HCT116 (cell line): Measurements from ENCODE around the gene MBD3L1. TPM values are rescaled to one million over a fixed set of nuclear protein-coding genes. Genes with fewer than 3 reads are reported as not detected.

ENCODE experiments used
- ATAC-seq: fragments of 200-7000 bp; cut with Tn5 transposase; 2 replicates; pipeline ENCODE4 v1.9.1; 2020; ENCODE audit warnings: mild to moderate bottlenecking, moderate library complexity
- BruUV-seq: library from RNA; stranded (reverse); fragments of 400-500 nt; replicated peaks from 2 replicates; lab custom pipeline; 2021; lab: Mats Ljungman, UMichigan
- CTCF ChIA-PET: fragments of 300-600 bp; sonication (Branson Sonifier 250); formaldehyde crosslinking; loops from one replicate; lab custom pipeline; 2021; ENCODE audit warnings: antibody characterized with exemption; lab: Charles Lee
- POLR2A ChIA-PET: fragments of 300-600, 350-600 bp; sonication (Branson Sonifier 250); formaldehyde crosslinking; loops from one replicate; lab custom pipeline; 2021; ENCODE audit warnings: antibody characterized with exemption; lab: Charles Lee
- RAD21 ChIA-PET, 2 experiments: fragments of 300-600 bp; sonication (Branson Sonifier 250); formaldehyde crosslinking; loops; one replicate each; lab custom pipeline; 2023; ENCODE audit warnings: low total read pairs in 2 of 2; ENCODE audit not compliant: uncharacterized antibody in 2 of 2, unreplicated experiment in 2 of 2, low non-redundant PET in 1 of 2; lab: Charles Lee
- DNase-seq: peaks from one replicate; pipeline ENCODE4 v3.0.0-alpha.2; 2010; ENCODE audit warnings: low read depth, low spot score
- H2AFZ ChIP-seq: fragments of 200-600 bp; shearing (Covaris generic), sonication (generic); 2 replicates; pipeline ENCODE4 v1.6.1; 2017; ENCODE audit warnings: low read depth, mixed run types, mixed read lengths, antibody characterized with exemption, low read length; ENCODE audit not compliant: poor library complexity, severe bottlenecking
- H3K27ac ChIP-seq: 2 replicates; pipeline ENCODE4 v1.5.1; 2012; ENCODE audit warnings: low read depth, low read length
- H3K27me3 ChIP-seq: fragments of 200-600 bp; sonication (generic); 2 replicates; pipeline ENCODE4 v1.6.1; 2016; ENCODE audit warnings: mixed run types, low read length, mixed read lengths; ENCODE audit not compliant: insufficient read depth
- H3K36me3 ChIP-seq, 2 experiments: fragments of 200-500 bp in 1 of 2; fragments of 200-600 bp in 1 of 2; sonication (Bioruptor generic) in 1 of 2; sonication (generic) in 1 of 2; 2 replicates each; pipeline versions ENCODE4 v1.5.1 to v1.6.1; 2014 to 2016; ENCODE audit warnings: low read length in 2 of 2, inconsistent platforms in 1 of 2, mixed read lengths in 1 of 2, mixed run types in 1 of 2; ENCODE audit not compliant: insufficient read depth in 2 of 2, control insufficient read depth in 1 of 2
- H3K4me1 ChIP-seq, 2 experiments: fragments of 200-600 bp in 1 of 2; sonication (generic) in 1 of 2; 2 replicates each; pipeline versions ENCODE4 v1.5.1 to v1.6.1; 2012 to 2017; ENCODE audit warnings: low read length in 2 of 2, inconsistent platforms in 1 of 2, mild to moderate bottlenecking in 1 of 2, mixed read lengths in 1 of 2, mixed run types in 1 of 2, moderate library complexity in 1 of 2; ENCODE audit not compliant: insufficient read depth in 2 of 2, control insufficient read depth in 1 of 2
- H3K4me2 ChIP-seq: fragments of 200-600 bp; sonication (generic); 2 replicates; pipeline ENCODE4 v1.6.1; 2017; ENCODE audit warnings: mixed run types, low read length, mixed read lengths
- H3K4me3 ChIP-seq, 2 experiments: fragments of 200-600 bp in 1 of 2; sonication (generic) in 1 of 2; replicated peaks in 1 of 2; 2 replicates each; pipeline ENCODE4 v1.5.1; 2011 to 2016; ENCODE audit warnings: low read length in 2 of 2, control low read depth in 1 of 2, low read depth in 1 of 2, mild to moderate bottlenecking in 1 of 2, mixed read lengths in 1 of 2, mixed run types in 1 of 2
- H3K79me2 ChIP-seq: fragments of 200-600 bp; sonication (generic); 2 replicates; pipeline ENCODE4 v1.6.1; 2017; ENCODE audit warnings: mild to moderate bottlenecking, mixed run types, low read length, moderate library complexity, mixed read lengths; ENCODE audit not compliant: insufficient read depth
- H3K9ac ChIP-seq: fragments of 200-600 bp; sonication (generic); 2 replicates; pipeline ENCODE4 v1.6.1; 2016; ENCODE audit warnings: low read length, mixed read lengths
- H3K9me2 ChIP-seq: fragments of 200-600 bp; sonication (generic), shearing (Covaris generic); 2 replicates; pipeline ENCODE4 v1.6.1; 2017; ENCODE audit warnings: mixed run types, mild to moderate bottlenecking, moderate library complexity; ENCODE audit not compliant: insufficient read depth
- H3K9me3 ChIP-seq, 2 experiments: fragments of 200-500 bp in 1 of 2; fragments of 200-600 bp in 1 of 2; sonication (Bioruptor generic) in 1 of 2; sonication (generic) in 1 of 2; 2 replicates each; pipeline ENCODE4 v1.6.1; 2014 to 2017; ENCODE audit warnings: low read length in 2 of 2, mixed read lengths in 2 of 2, inconsistent platforms in 1 of 2, low read depth in 1 of 2, mild to moderate bottlenecking in 1 of 2, mixed run types in 1 of 2, moderate library complexity in 1 of 2; ENCODE audit not compliant: control insufficient read depth in 1 of 2, insufficient read depth in 1 of 2
- H4K20me1 ChIP-seq: fragments of 200-600 bp; sonication (generic), shearing (Covaris generic); 2 replicates; pipeline ENCODE4 v1.6.1; 2017; ENCODE audit warnings: mixed run types, mild to moderate bottlenecking, moderate library complexity; ENCODE audit not compliant: insufficient read depth
- CEBPB ChIP-seq: IDR thresholded peaks from 2 replicates; pipeline ENCODE4 v1.6.1; 2012; ENCODE audit warnings: low read depth
- ELF1 ChIP-seq: IDR thresholded peaks from 2 replicates; pipeline ENCODE4 v1.6.1; 2012; ENCODE audit warnings: low read depth, borderline replicate concordance
- EZH2 ChIP-seq: fragments of 200-600 bp; sonication (generic); IDR thresholded peaks from 2 replicates; pipeline ENCODE4 v1.6.1; 2017; ENCODE audit warnings: antibody characterized with exemption, mixed run types
- EZH2phosphoT487 ChIP-seq: fragments of 200-600 bp; IDR thresholded peaks from 2 replicates; pipeline ENCODE4 v1.6.1; 2018; ENCODE audit warnings: antibody characterized with exemption, borderline replicate concordance
- FOSL1 ChIP-seq: IDR thresholded peaks from 2 replicates; pipeline ENCODE4 v1.6.1; 2012; ENCODE audit warnings: low read depth
- JUND ChIP-seq: IDR thresholded peaks from 2 replicates; pipeline ENCODE4 v1.6.1; 2012
- POLR2A ChIP-seq: IDR thresholded peaks from 2 replicates; pipeline ENCODE4 v1.7.0; 2011; ENCODE audit warnings: borderline replicate concordance; ENCODE audit not compliant: insufficient read depth, insufficient read length; ENCODE audit errors: extremely low read depth
- RAD21 ChIP-seq: IDR thresholded peaks from 2 replicates; pipeline ENCODE4 v1.6.1; 2012; ENCODE audit warnings: low read depth, mild to moderate bottlenecking
- REST ChIP-seq: IDR thresholded peaks from 2 replicates; pipeline ENCODE4 v1.6.1; 2012; ENCODE audit warnings: low read depth
- SIN3A ChIP-seq: IDR thresholded peaks from 2 replicates; pipeline ENCODE4 v1.6.1; 2012; ENCODE audit warnings: low read depth
- SP1 ChIP-seq: IDR thresholded peaks from 2 replicates; pipeline ENCODE4 v1.6.1; 2012; ENCODE audit warnings: low read depth
- SRF ChIP-seq: IDR thresholded peaks from 2 replicates; pipeline ENCODE4 v1.6.1; 2012; ENCODE audit warnings: low read depth
- TCF7L2 ChIP-seq: IDR thresholded peaks from 2 replicates; pipeline ENCODE4 v1.7.0; 2011; ENCODE audit warnings: borderline replicate concordance, inconsistent platforms; ENCODE audit not compliant: insufficient read depth, insufficient read length; ENCODE audit errors: extremely low read depth
- ZFX ChIP-seq: fragments of 450-650 bp; IDR thresholded peaks from 2 replicates; pipeline ENCODE4 v1.6.1; 2017
- ZNF274 ChIP-seq: fragments of 200-500 bp; sonication (Bioruptor generic); IDR thresholded peaks from 2 replicates; pipeline ENCODE4 v1.6.1; 2014; ENCODE audit warnings: mild to moderate bottlenecking, low read depth, low read length, inconsistent platforms
- intact Hi-C: fragments of 100-400 bp; cut with micrococcal nuclease; formaldehyde crosslinking; loops from 2 replicates; pipeline ENCODE4 v1.10.0; 2022
- total RNA-seq: library from RNA; stranded (reverse); gene quantifications from one replicate; pipeline ENCODE4 v1.2.1, GENCODE V29; 2021; ENCODE audit not compliant: unreplicated experiment
- TF ChIP-seq, protein P1 (sequence below): IDR thresholded peaks from 2 replicates; pipeline ENCODE4 v1.6.1; 2012
- TF ChIP-seq, protein P2 (sequence below): IDR thresholded peaks from 2 replicates; pipeline ENCODE4 v1.6.1; 2012

The MBD3L1 gene
- total RNA-seq, 1 experiment from 2014 or later: not detected

- Histone ChIP-seq H3K4me2 (no peak overlapping the region), H2AFZ (no peak overlapping the region), H3K4me3 (no peak overlapping the region), H3K9me2 (no peaks in the 10 kb centered on the region), H3K9ac (no peak overlapping the region), H3K36me3 (no peaks in the 10 kb centered on the region)
- POLR2A ChIA-PET: interaction anchor here (1.7 kb wide), 1 partner anchor 26 kb away, joined by 5 read pairs; no protein-coding TSS in a partner anchor
- CTCF ChIA-PET: no interaction called here
- no peak for TF ChIP-seq SRF
- no peak for TF ChIP-seq POLR2A
- no peak for TF ChIP-seq ZFX
- TF ChIP-seq ZNF274: no peak
- no peak for TF ChIP-seq SIN3A
- no peak for TF ChIP-seq SP1
- no peak for TF ChIP-seq FOSL1
- no peak for TF ChIP-seq TCF7L2
- TF ChIP-seq, all 23 proteins: peak for 0
- Histone ChIP-seq H3K27ac (no peak overlapping the region), H3K9me3 (no peaks in the 10 kb centered on the region), H3K27me3 (peaks cover 7% of the 10 kb centered on the region; the same call in 1 of the 2 replicates), H3K4me1 (no peaks in the 10 kb centered on the region), H3K79me2 (no peaks in the 10 kb centered on the region), H4K20me1 (no peaks in the 10 kb centered on the region)
- ATAC-seq: no peak
- BruUV-seq: no TSS peak
- RAD21 ChIA-PET: no interaction called here
- DNase-seq: no peak
- intact Hi-C loops: no loop called here
Observed at GRCh38 chr19:8858260-8858659, 26.1 kb downstream of the MBD3L1 start.

GRCh38 chr19:8866344-8866743 lies 34.2 kb downstream of the MBD3L1 start:
- BruUV-seq: no TSS peak
- H3K9me2 ChIP-seq: no peaks in the 10 kb centered on the region
- H3K4me2 ChIP-seq: no peak overlapping the region
- no peak overlapping the region for H3K9ac ChIP-seq
- H3K9me3 ChIP-seq: no peaks in the 10 kb centered on the region
- DNase-seq (no peak), ATAC-seq (no peak)
- CTCF ChIA-PET: no interaction called here
- H3K79me2 ChIP-seq: no peaks in the 10 kb centered on the region
- no peak overlapping the region for H2AFZ ChIP-seq
- TF ChIP-seq, protein P1, sequence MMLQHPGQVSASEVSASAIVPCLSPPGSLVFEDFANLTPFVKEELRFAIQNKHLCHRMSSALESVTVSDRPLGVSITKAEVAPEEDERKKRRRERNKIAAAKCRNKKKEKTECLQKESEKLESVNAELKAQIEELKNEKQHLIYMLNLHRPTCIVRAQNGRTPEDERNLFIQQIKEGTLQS: no peak
- TF ChIP-seq ZNF274: no peak
- no peak for TF ChIP-seq ELF1
- TF ChIP-seq RAD21: no peak
- no peak for TF ChIP-seq SRF
- TF ChIP-seq CEBPB: no peak
- TF ChIP-seq REST: no peak
- no peak for TF ChIP-seq SP1
- TF ChIP-seq JUND: no peak
- no peak for TF ChIP-seq SIN3A
- TF ChIP-seq EZH2phosphoT487: no peak
- no peak for TF ChIP-seq FOSL1
- TF ChIP-seq POLR2A: no peak
- no peak for TF ChIP-seq EZH2
- TF ChIP-seq, protein P2, sequence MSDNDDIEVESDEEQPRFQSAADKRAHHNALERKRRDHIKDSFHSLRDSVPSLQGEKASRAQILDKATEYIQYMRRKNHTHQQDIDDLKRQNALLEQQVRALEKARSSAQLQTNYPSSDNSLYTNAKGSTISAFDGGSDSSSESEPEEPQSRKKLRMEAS: no peak
- no peak for TF ChIP-seq TCF7L2
- RAD21 ChIA-PET: no interaction called here
- intact Hi-C loops: no loop called here
- H3K36me3 ChIP-seq: no peaks in the 10 kb centered on the region
- POLR2A ChIA-PET: no interaction called here
- no peak overlapping the region for H3K27ac ChIP-seq
- no peak overlapping the region for H3K4me3 ChIP-seq
- no peaks in the 10 kb centered on the region for H4K20me1 ChIP-seq
- H3K4me1 ChIP-seq: no peaks in the 10 kb centered on the region
- no peaks in the 10 kb centered on the region for H3K27me3 ChIP-seq
